ENCODE measurements around the gene GARRE1. TPM values are rescaled to one million over a fixed set of nuclear protein-coding genes. Genes with fewer than 3 reads are reported as not detected.

The GARRE1 gene, protein sequence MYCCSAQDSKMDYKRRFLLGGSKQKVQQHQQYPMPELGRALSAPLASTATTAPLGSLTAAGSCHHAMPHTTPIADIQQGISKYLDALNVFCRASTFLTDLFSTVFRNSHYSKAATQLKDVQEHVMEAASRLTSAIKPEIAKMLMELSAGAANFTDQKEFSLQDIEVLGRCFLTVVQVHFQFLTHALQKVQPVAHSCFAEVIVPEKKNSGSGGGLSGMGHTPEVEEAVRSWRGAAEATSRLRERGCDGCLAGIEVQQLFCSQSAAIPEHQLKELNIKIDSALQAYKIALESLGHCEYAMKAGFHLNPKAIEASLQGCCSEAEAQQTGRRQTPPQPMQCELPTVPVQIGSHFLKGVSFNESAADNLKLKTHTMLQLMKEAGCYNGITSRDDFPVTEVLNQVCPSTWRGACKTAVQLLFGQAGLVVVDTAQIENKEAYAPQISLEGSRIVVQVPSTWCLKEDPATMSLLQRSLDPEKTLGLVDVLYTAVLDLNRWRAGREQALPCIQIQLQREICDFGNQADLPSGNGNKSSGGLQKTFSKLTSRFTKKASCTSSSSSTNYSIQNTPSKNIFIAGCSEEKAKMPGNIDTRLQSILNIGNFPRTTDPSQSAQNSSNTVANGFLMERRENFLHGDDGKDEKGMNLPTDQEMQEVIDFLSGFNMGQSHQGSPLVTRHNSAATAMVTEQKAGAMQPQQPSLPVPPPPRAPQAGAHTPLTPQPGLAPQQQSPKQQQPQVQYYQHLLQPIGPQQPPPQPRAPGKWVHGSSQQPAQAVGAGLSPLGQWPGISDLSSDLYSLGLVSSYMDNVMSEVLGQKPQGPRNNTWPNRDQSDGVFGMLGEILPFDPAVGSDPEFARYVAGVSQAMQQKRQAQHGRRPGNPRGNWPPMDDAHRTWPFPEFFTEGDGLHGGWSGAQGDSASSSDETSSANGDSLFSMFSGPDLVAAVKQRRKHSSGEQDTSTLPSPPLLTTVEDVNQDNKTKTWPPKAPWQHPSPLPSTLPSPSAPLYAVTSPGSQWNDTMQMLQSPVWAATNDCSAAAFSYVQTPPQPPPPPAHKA (N-terminal part only)
- total RNA-seq (2022; extraction: Qiagen RNA extraction), result 9.3 to 14.1 TPM (median 12.6 TPM) in 5 replicates

GRCh38 chr19:34254046-34254697, at the start of gene GARRE1:
GARRE1 (plus strand) TSS chr19:34254554; CDS start chr19:34300474, 45,920 bp downstream.

Other genes starting within 250 kb of the GARRE1 start
- 198 to 349 TPM (median 225 TPM) in 5 replicates for gene LSM14A, start 82.0 kb upstream of the GARRE1 start, total RNA-seq (2022; extraction: Qiagen RNA extraction)
- 657 to 717 TPM (median 704 TPM) in 5 replicates for gene GPI, start 110.6 kb downstream of the GARRE1 start, total RNA-seq (2022; extraction: Qiagen RNA extraction)
- gene PDCD2L, start 149.8 kb downstream of the GARRE1 start, total RNA-seq (2022; extraction: Qiagen RNA extraction), result 27.7 to 37.1 TPM (median 36.5 TPM) in 5 replicates
- 242 to 352 TPM (median 268 TPM) in 5 replicates for gene UBA2, start 173.8 kb downstream of the GARRE1 start, total RNA-seq (2022; extraction: Qiagen RNA extraction)
- 29.8 to 36.5 TPM (median 32.9 TPM) in 5 replicates for gene WTIP, start 227.2 kb downstream of the GARRE1 start, total RNA-seq (2022; extraction: Qiagen RNA extraction)

All from A549 treated with Hydrocortisone at 1 μM for 4 hours (cell line).